CD4-positive, alpha-beta T cell treated with Interleukin-17A for 4 hours (primary cell): ENCODE results near the gene TBX20.
"Not testable (repeated sequence)": the region's sequence is repeated elsewhere in the genome, so short reads cannot be mapped to it uniquely, and the experiment has no call there.

Experiments
- DNase-seq: peaks from one replicate; pipeline ENCODE4 v3.0.0-alpha.2; 2020; ENCODE audit warnings: mixed read lengths

TBX20 gene

GRCh38 chr7:35216033-35216432 is 37.9 kb downstream of the TBX20 start:
- not testable (repeated sequence) for DNase-seq

GRCh38 chr7:35215063-35215462 is 38.8 kb downstream of the TBX20 start:
- DNase-seq: not testable (repeated sequence)

- not testable (repeated sequence) for DNase-seq
These were observed 47.0 kb downstream of the TBX20 start for GRCh38 chr7:35206924-35207323.

- not testable (repeated sequence) for DNase-seq
These were observed 49.0 kb downstream of the TBX20 start for GRCh38 chr7:35204850-35205249.

- DNase-seq: not testable (repeated sequence)
These were observed 49.9 kb downstream of the TBX20 start for GRCh38 chr7:35204031-35204430.

- DNase-seq: not testable (repeated sequence)
These were observed 51.5 kb downstream of the TBX20 start for GRCh38 chr7:35202353-35202752.

- DNase-seq: not testable (repeated sequence)
These were observed 53.7 kb downstream of the TBX20 start for GRCh38 chr7:35200170-35200569.

GRCh38 chr7:35198370-35199140 is 55.3 kb downstream of the TBX20 start:
- DNase-seq: not testable (repeated sequence)

GRCh38 chr7:35191571-35191970 is 62.3 kb downstream of the TBX20 start:
- not testable (repeated sequence) for DNase-seq

GRCh38 chr7:35190146-35190773 is 63.6 kb downstream of the TBX20 start:
- not testable (repeated sequence) for DNase-seq

GRCh38 chr7:35186751-35187150 is 67.1 kb downstream of the TBX20 start:
- DNase-seq: not testable (repeated sequence)

- DNase-seq: no peak
These were observed 67.8 kb downstream of the TBX20 start for GRCh38 chr7:35185908-35186731.

GRCh38 chr7:35185578-35185907 is 68.4 kb downstream of the TBX20 start:
- not testable (repeated sequence) for DNase-seq

GRCh38 chr7:35184961-35185360 is 68.9 kb downstream of the TBX20 start:
- DNase-seq: not testable (repeated sequence)

GRCh38 chr7:35183873-35184503 is 69.9 kb downstream of the TBX20 start:
- not testable (repeated sequence) for DNase-seq

GRCh38 chr7:35180665-35181064 is 73.2 kb downstream of the TBX20 start:
- DNase-seq: not testable (repeated sequence)

GRCh38 chr7:35173176-35173575 is 80.7 kb downstream of the TBX20 start:
- not testable (repeated sequence) for DNase-seq

GRCh38 chr7:35172131-35172530 is 81.8 kb downstream of the TBX20 start:
- DNase-seq: not testable (repeated sequence)

GRCh38 chr7:35167658-35168057 is 86.2 kb downstream of the TBX20 start:
- DNase-seq: not testable (repeated sequence)

GRCh38 chr7:35167158-35167557 is 86.7 kb downstream of the TBX20 start:
- DNase-seq: not testable (repeated sequence)

GRCh38 chr7:35161059-35161740 is 92.7 kb downstream of the TBX20 start:
- not testable (repeated sequence) for DNase-seq
